Measurements from ENCODE around the gene DBET.
"Not testable (repeated sequence)": the region's sequence is repeated elsewhere in the genome, so short reads cannot be mapped to it uniquely, and the experiment has no call there.

DBET gene

DNA sequence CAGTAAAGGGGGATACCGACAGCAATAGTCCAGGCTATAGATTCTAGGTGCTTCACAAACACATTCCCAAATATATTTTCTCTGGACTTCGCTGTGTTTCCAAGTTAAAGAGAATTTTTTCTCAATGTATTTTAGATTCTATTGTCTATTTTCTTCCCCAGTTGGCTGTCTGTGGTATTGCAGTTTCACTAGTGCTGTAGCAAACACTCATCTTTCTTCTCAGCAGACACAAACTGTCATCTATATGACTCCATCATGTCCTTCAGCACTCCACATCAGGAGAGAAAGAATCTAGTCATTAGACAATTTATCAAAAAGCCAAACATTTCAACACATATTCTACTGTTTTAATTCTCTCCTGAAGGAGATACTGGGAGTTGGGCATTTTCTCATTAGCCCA, at the start of gene DBET:
DBET (plus strand) TSS at position 161 of the 400 bp plus-strand sequence.
- not testable (repeated sequence) for H3K4me3 Mint-ChIP-seq; H3K36me3 Mint-ChIP-seq (ENCODE audit: low read depth); H3K27me3 Mint-ChIP-seq; DNase-seq; H3K4me1 Mint-ChIP-seq (ENCODE audit: low read depth); H3K27ac Mint-ChIP-seq; H3K9me3 Mint-ChIP-seq

DNA sequence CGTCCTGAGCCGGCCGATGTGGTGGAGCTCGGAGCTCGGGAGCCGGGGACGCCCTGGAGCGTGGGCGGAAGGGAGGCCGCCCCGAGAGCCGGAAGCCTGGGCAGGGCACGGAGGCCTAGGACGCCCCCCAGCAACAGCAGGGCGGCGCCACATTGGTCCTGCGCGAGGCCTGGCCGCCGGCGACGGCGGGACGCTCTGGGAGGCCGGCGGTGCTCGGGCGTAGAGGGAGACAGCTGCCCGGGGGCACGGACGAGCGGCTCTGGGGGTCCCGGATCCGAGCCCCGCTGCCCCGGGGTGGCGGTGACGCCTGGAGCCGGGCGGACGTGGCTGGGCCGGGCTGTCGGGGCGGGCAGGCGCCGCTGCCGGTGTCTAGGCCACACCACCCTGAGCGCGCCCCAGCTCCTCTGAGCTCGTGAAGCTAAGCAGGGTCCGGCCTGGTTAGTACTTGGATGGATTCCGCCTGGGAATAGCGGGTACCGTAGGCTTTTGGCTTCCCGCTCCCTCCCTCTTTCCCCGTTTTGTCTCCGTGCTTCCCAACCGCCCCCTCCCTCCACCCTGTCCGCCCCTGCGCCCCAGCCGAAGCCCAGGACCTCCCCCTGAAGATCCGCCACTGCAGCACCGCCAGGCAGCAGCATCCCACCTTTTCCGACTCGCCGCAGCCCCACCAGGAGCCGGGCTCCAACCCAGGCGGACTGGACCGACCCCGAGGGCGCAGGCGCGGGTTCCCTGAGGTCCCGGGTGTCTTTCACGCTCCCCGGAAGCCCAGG, 49.3 kb upstream of the DBET start:
- peaks cover 80% of the 10 kb centered on the region for H3K27me3 Mint-ChIP-seq
- DNase-seq, result peak; percentile 37
- no peak overlapping the region for H3K4me3 Mint-ChIP-seq

DNA sequence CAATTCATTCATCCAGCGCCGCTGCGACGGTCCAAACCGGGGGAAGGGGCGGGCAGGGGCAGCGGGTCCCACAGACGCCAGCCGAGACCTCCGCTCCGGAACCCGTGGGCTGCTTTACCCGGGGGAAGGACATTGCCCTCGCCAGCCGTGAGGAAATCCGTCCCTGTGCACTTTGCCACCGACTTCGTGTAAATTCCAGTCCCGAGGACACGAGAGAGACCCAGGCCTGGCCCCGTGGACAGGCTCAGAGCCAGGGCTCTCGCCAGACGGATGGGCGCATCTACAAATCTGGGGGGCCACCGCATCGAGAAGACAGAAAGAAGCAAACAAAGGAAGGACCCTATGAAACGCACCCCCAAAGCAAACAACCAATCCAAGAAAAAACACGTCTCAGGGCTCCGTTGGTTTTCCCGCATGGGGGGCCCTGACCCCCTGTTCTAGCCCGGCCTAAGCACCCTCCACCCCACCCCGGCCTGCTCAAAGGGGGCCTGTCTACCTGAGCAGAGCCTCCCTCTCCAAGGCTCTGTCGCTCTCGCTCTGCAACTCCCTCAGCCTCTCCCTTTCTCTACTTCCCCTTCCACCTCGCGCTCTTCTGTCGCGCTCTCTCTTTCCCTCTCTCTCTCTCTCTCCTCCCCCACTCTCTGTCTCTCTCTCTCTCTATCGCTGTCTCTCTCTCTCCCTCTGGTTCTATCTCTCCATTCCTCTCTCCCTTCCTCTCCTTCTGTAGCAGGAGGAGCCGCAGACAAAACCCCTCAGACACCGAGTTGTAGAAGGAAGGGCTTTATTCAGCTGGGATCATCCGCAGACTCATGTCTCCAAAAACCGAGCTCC, 48.5 kb upstream of the DBET start:
- DNase-seq, result no peak
- Mint-ChIP-seq H3K36me3 (ENCODE audit: low read depth) (no peaks in the 10 kb centered on the region), H3K4me1 (ENCODE audit: low read depth) (peaks cover 28% of the 10 kb centered on the region), H3K27me3 (peaks cover 88% of the 10 kb centered on the region), H3K9me3 (peaks cover 2% of the 10 kb centered on the region), H3K27ac (no peak overlapping the region), H3K4me3 (no peak overlapping the region)

More for the DNA sequence above, 49.3 kb upstream of the DBET start:
- Mint-ChIP-seq H3K4me1 (ENCODE audit: low read depth) (peaks cover 20% of the 10 kb centered on the region), H3K36me3 (ENCODE audit: low read depth) (no peaks in the 10 kb centered on the region), H3K27ac (no peak overlapping the region), H3K9me3 (peaks cover 2% of the 10 kb centered on the region)

- Mint-ChIP-seq H3K27ac (no peak overlapping the region), H3K4me1 (ENCODE audit: low read depth) (peaks cover 34% of the 10 kb centered on the region), H3K4me3 (no peak overlapping the region), H3K9me3 (peaks cover 2% of the 10 kb centered on the region), H3K27me3 (peaks cover 87% of the 10 kb centered on the region), H3K36me3 (ENCODE audit: low read depth) (no peaks in the 10 kb centered on the region)
- DNase-seq, result no peak
Observed at GRCh38 chr4:190016369-190017289, 47.7 kb upstream of the DBET start.

DNA sequence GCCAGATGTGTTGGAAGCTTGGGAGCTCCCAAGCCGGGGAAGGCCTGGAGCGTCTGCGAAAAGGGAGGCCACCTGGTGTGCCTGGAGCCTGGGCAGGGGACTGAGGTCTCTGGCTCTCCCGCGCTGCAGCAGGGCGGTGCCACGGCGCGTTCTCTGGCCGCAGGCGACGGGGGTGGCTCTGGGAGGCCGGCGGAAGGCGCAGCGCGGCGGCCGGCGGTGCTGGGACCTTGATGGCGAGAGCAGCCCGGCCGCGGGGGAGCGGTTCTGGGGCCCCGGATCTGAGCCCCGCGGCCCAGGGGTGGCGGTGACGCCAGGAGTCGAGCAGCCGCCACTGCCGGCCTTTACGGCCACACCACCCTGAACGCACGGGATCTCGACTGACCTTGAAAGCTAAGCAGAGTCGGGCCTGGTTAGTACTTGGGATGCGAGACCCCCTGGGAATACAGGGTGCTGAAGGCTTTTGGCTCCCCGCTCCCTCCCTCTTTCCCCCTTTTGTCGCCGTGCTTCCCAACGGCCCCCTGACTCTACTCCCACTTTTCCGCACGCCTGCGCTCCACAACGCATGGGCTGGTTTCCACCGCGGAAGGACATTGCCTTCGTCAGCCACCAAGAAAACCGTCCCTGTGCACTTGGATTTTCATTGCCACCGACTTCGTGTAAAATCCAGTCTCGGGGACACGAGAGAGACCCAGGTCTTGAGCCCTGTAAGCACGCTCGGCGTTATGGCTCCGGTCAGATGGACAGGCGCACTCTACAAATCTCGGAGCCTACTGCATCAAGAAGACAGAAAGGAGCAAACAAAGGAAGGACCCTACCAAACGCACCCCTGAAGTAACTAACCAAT, 46.7 kb upstream of the DBET start:
- DNase-seq, result no peak
- Mint-ChIP-seq H3K27ac (no peak overlapping the region), H3K9me3 (peaks cover 2% of the 10 kb centered on the region), H3K36me3 (ENCODE audit: low read depth) (no peaks in the 10 kb centered on the region), H3K27me3 (peaks cover 77% of the 10 kb centered on the region), H3K4me3 (no peak overlapping the region), H3K4me1 (ENCODE audit: low read depth) (peaks cover 34% of the 10 kb centered on the region)

DNA sequence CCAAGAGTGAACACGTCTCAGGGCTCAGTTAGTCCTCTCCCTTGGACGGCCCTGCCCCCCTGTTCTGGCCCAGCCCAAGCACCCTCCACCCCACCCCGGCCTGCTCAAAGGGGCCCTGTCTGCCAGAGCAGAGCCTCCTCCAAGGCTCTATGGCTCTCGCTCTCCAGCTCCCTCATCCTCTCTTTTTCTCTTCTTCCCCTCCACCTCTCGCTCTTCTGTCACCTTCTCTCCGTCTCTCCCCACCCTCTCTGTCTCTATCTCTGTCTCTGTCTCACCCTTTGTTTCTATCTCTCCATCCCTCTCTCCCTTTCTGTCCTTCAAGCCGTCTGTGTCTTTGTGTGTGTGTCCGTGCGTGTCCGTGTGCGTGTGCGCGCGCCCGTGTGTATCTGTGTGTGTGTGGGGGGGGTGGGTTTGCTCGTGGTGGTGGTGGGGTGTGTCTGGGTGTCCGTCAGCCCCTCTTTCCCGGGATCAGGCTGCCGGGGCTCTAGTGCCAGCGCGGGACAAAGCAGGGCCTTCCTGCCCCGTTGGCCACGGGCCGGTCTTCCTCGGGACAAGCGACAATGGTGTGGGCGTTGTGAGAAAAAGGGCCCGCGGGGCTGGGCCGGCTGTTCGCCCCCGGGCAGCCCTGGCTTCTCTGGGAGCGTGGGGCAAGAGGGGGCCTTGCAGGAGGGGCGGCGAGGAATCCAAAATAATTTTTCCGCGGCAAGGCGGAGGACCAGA, 45.9 kb upstream of the DBET start:
- H3K27me3 Mint-ChIP-seq, result peaks cover 74% of the 10 kb centered on the region
- peaks cover 36% of the 10 kb centered on the region for H3K4me1 Mint-ChIP-seq (ENCODE audit: low read depth)
- no peak overlapping the region for H3K27ac Mint-ChIP-seq
- no peaks in the 10 kb centered on the region for H3K36me3 Mint-ChIP-seq (ENCODE audit: low read depth)
- no peak overlapping the region for H3K4me3 Mint-ChIP-seq
- DNase-seq, result no peak
- H3K9me3 Mint-ChIP-seq, result no peaks in the 10 kb centered on the region

DNA sequence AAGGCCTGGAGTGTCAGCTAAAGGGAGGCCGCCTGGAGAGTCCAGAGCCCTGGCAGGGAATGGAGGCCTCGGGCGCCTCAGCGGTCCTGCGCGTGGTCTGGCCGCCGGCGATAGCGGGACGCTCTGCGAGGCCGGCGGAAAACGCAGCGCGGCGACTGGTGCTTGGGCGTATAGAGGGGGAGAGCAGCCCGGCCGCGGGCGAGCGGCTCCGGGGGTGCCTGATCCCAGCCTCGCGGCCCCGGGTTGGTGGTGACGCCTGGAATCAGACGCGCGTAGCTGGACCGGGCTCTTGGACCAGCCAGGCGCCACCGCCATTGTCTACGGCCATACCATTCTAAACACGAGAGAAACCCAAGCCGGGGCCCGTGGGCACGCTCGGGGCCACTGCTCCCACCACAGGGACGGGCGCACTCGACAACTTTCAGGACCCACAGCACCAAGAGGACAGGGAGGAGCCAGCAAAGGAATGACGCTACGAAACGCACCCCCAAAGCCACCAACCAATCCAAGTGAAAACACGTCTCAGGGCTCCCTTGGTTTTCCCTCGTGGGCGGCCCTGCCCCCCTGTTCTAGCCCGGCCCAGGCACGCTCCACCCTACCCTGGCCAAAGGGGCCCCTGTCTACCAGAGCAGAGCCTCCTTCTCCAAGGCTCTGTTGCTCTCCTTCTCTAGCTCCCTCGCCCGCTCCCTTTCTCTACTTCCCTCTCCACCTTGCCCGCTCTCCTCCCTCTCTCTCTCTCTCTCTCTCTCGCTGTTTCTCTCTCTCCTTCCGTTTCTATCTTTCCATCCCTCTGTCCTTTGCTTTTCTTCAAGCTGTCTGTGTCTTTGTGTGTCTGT, 45.1 kb upstream of the DBET start:
- Mint-ChIP-seq H3K4me1 (ENCODE audit: low read depth) (peaks cover 36% of the 10 kb centered on the region), H3K4me3 (no peak overlapping the region), H3K9me3 (no peaks in the 10 kb centered on the region), H3K27ac (no peak overlapping the region), H3K27me3 (peaks cover 70% of the 10 kb centered on the region), H3K36me3 (ENCODE audit: low read depth) (no peaks in the 10 kb centered on the region)
- peak; percentile 36 for DNase-seq

- H3K4me3 Mint-ChIP-seq, H3K27ac Mint-ChIP-seq: not testable (repeated sequence)
- H3K27me3 Mint-ChIP-seq, result peaks cover 66% of the 10 kb centered on the region
Observed at GRCh38 chr4:190019859-190020463, 44.3 kb upstream of the DBET start.

DNA sequence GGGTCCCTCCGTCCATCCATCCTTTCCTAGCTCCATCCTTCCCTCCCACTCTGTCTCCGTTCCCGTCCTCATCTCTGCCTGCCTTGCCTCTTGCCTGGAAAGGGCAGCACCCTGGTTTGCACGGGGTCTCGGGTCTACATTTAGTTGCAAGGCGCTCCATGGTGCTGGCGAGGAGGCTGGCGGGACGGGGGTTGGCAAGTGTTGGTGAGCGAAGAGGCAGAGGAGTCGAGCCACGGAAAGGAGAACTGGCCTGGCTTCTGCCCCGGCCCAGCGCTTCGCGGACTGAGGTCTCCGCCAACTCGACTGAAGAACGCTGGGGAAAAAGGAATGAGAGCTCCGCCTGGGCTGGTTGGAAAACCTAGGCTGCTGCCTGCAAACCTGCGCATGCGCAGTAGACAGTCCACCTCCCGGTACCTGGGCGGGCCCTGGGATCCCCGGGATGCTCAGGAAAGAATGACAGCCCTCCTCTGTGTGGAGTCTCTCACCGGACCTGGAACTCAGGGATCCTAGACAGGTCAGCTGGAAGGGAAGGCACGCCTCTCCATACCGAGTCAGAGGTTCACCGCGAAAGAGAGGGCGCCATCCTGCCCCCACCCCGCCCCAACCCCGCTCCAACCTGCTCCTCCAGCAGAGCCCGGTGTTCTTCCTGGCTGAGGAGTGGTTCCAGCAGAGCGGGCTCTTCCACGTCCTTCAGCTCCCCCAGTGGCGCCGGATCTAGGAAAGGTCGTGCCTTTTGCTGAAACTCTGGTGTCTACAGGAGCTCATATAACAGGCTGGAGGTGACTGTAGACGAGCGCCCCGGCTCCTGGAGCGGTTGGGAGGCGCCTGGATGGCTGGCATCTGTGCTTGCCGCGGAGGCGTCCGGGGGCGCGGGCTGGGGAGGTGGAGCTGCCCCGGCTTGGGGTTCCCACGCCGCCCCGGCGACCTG, 43.2 kb upstream of the DBET start:
- no peaks in the 10 kb centered on the region for H3K36me3 Mint-ChIP-seq (ENCODE audit: low read depth)
- peak; percentile 73 for DNase-seq
- peaks cover 31% of the 10 kb centered on the region for H3K4me1 Mint-ChIP-seq (ENCODE audit: low read depth)
- peaks cover 55% of the 10 kb centered on the region for H3K27me3 Mint-ChIP-seq
- H3K27ac Mint-ChIP-seq, result peak overlapping the region; percentile 55
- no peaks in the 10 kb centered on the region for H3K9me3 Mint-ChIP-seq
- peak overlapping the region; percentile 60 for H3K4me3 Mint-ChIP-seq

More at GRCh38 chr4:190019859-190020463, 44.3 kb upstream of the DBET start:
- not testable (repeated sequence) for DNase-seq; H3K9me3 Mint-ChIP-seq; H3K36me3 Mint-ChIP-seq (ENCODE audit: low read depth)
- peaks cover 36% of the 10 kb centered on the region for H3K4me1 Mint-ChIP-seq (ENCODE audit: low read depth)

- not testable (repeated sequence) for DNase-seq; H3K4me3 Mint-ChIP-seq; H3K27ac Mint-ChIP-seq; H3K36me3 Mint-ChIP-seq (ENCODE audit: low read depth); H3K9me3 Mint-ChIP-seq
- Mint-ChIP-seq H3K27me3 (peaks cover 46% of the 10 kb centered on the region), H3K4me1 (ENCODE audit: low read depth) (peaks cover 31% of the 10 kb centered on the region)
Observed at GRCh38 chr4:190021973-190022372, 42.3 kb upstream of the DBET start.

GRCh38 chr4:190022614-190023281, 41.6 kb upstream of the DBET start:
- peak; percentile 50 for DNase-seq
- H3K9me3 Mint-ChIP-seq; H3K36me3 Mint-ChIP-seq (ENCODE audit: low read depth); H3K27ac Mint-ChIP-seq: not testable (repeated sequence)
- Mint-ChIP-seq H3K4me3 (peak overlapping the region; percentile 56), H3K27me3 (peaks cover 40% of the 10 kb centered on the region), H3K4me1 (ENCODE audit: low read depth) (peaks cover 28% of the 10 kb centered on the region)

All from activated T-cell treated with anti-CD3 and anti-CD28 coated beads, Interleukin-2, amount 50 U/mL, for 24 hours (primary cell).